KMS-11 (cell line): Measurements from ENCODE around the gene SMARCD3.

Experiments used
- H2AFZ ChIP-seq: fragments of 200-600 bp; sonication (generic); 2 replicates; pipeline ENCODE4 v1.6.1; 2016; ENCODE audit warnings: antibody characterized with exemption, mixed run types, low read depth
- H3K27ac ChIP-seq: fragments of 200-600 bp; sonication (generic); 2 replicates; pipeline ENCODE4 v1.6.1; 2016; ENCODE audit warnings: mild to moderate bottlenecking, mixed run types
- H3K27me3 ChIP-seq: fragments of 200-600 bp; sonication (generic); 2 replicates; pipeline ENCODE4 v1.6.1; 2017; ENCODE audit warnings: mild to moderate bottlenecking, low read depth, mixed run types, moderate library complexity; ENCODE audit not compliant: insufficient read depth
- H3K36me3 ChIP-seq: fragments of 200-600 bp; sonication (generic); 2 replicates; pipeline ENCODE4 v1.6.1; 2017; ENCODE audit warnings: mild to moderate bottlenecking, mixed run types; ENCODE audit not compliant: insufficient read depth
- H3K4me1 ChIP-seq: fragments of 200-600 bp; sonication (generic); 2 replicates; pipeline ENCODE4 v1.6.1; 2016; ENCODE audit warnings: mild to moderate bottlenecking, low read depth, mixed run types; ENCODE audit not compliant: poor library complexity, severe bottlenecking
- H3K4me2 ChIP-seq: fragments of 200-600 bp; sonication (generic); 2 replicates; pipeline ENCODE4 v1.7.0; 2016; ENCODE audit warnings: mild to moderate bottlenecking, mixed run types
- H3K4me3 ChIP-seq: fragments of 200-600 bp; sonication (generic); IDR thresholded peaks from 2 replicates; pipeline ENCODE4 v1.6.1; 2017; ENCODE audit warnings: low read depth, low read length, mixed read lengths; ENCODE audit not compliant: insufficient read depth
- H3K79me2 ChIP-seq: fragments of 200-600 bp; sonication (generic); 2 replicates; pipeline ENCODE4 v1.6.1; 2016; ENCODE audit warnings: low read depth, mixed run types; ENCODE audit not compliant: insufficient read depth
- H3K9ac ChIP-seq: fragments of 200-600 bp; sonication (generic); 2 replicates; pipeline ENCODE4 v1.6.1; 2016; ENCODE audit warnings: mild to moderate bottlenecking, mixed run types
- H4K20me1 ChIP-seq: fragments of 200-600 bp; sonication (generic); 2 replicates; pipeline ENCODE4 v1.6.1; 2016; ENCODE audit warnings: mild to moderate bottlenecking, mixed run types; ENCODE audit not compliant: insufficient read depth
- TF ChIP-seq, protein P1 (sequence below): fragments of 200-600 bp; sonication (generic); conservative IDR thresholded peaks from 2 replicates; pipeline ENCODE4 v1.6.1; 2017; ENCODE audit warnings: low read depth, mild to moderate bottlenecking, antibody characterized with exemption, low read length, moderate library complexity, mixed read lengths

The SMARCD3 gene

DNA sequence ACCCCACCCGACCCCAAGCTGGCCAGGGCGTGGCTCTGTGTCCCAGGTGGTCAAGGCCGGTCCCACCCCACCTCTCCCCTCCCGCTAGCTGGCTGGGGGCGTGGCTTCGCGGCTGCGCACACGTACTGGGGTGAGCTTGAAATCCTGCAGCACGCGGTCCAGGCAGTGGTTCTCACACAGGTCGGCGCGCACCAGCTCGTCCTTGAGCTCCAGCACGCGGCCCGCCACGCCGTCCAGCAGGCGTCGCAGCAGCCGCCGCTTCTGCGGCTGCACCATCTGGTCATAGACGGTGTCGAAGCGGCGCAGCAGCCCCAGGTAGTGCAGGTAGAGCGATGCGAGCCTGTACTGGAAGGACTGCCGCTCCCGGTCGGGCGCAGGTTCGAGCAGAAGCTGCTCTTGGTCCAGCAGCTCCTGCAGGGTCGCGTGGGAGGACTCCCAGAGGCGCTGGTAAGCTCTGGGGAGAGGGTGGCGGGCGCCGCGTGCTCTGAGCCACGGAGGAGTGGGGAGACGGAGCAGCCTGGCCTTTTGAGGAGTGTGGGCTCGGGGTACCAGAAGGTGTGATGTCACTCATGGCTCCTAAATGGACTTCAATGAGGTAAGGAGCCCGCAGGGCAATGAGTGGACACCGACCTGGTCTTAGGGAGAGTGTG is 44.0 kb downstream of the SMARCD3 start:
- Histone ChIP-seq H3K4me2 (no peak overlapping the region), H3K27me3 (peaks cover 82% of the 10 kb centered on the region)

DNA sequence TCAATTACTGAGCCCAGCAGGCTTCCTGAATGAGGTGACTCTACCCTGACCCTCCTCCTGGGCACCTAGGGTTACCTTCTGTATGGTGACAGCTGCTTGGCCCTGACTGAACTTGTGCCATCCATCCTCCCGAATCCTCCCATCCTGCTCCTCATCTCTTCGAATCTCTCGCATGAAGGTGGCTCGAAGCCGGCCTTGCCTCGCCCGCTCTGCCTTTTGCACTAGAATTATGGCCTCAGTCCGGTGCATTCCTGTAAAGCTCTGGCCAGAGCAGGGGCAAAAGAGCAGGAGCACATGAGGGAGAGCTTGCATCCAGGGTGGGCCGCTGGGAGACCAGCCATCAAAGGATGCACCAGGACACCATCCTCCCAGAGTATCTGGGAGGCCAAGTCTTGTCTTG is 45.7 kb downstream of the SMARCD3 start:
- Histone ChIP-seq H2AFZ (no peak overlapping the region), H3K27me3 (peaks cover 99% of the 10 kb centered on the region), H3K36me3 (no peaks in the 10 kb centered on the region), H3K27ac (no peak overlapping the region), H4K20me1 (no peaks in the 10 kb centered on the region), H3K4me2 (no peak overlapping the region), H3K79me2 (no peaks in the 10 kb centered on the region), H3K4me1 (no peaks in the 10 kb centered on the region), H3K4me3 (no peak overlapping the region), H3K9ac (no peak overlapping the region)
- TF ChIP-seq, protein P1, sequence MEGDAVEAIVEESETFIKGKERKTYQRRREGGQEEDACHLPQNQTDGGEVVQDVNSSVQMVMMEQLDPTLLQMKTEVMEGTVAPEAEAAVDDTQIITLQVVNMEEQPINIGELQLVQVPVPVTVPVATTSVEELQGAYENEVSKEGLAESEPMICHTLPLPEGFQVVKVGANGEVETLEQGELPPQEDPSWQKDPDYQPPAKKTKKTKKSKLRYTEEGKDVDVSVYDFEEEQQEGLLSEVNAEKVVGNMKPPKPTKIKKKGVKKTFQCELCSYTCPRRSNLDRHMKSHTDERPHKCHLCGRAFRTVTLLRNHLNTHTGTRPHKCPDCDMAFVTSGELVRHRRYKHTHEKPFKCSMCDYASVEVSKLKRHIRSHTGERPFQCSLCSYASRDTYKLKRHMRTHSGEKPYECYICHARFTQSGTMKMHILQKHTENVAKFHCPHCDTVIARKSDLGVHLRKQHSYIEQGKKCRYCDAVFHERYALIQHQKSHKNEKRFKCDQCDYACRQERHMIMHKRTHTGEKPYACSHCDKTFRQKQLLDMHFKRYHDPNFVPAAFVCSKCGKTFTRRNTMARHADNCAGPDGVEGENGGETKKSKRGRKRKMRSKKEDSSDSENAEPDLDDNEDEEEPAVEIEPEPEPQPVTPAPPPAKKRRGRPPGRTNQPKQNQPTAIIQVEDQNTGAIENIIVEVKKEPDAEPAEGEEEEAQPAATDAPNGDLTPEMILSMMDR = no peak

More for the DNA sequence above, 44.0 kb downstream of the SMARCD3 start:
- H3K27ac ChIP-seq = no peak overlapping the region
- H4K20me1 ChIP-seq = no peaks in the 10 kb centered on the region
- no peaks in the 10 kb centered on the region for H3K36me3 ChIP-seq
- H2AFZ ChIP-seq = no peak overlapping the region
- no peak overlapping the region for H3K9ac ChIP-seq
- no peaks in the 10 kb centered on the region for H3K4me1 ChIP-seq
- H3K4me3 ChIP-seq = no peak overlapping the region
- H3K79me2 ChIP-seq = no peaks in the 10 kb centered on the region
- TF ChIP-seq, protein P1 = no peak

DNA sequence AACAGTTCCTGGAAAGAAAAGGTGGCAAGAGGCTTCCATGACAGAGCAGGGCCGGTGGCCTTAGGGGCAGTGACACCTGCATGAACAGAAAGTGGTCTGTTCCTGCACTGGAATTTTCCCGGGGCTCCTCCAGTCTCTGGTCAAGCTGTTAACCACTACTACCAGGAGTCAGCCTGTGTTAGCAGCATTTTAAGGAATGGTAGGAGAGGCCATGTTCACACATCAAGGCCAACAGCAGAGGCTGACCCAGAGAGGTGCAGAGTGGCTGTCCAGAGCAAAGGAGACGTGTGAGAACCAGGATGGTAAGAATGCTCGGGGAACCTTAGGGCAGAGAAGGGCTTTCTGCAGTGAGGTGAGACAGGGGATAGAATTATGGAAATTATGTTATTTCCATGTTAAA is 46.7 kb downstream of the SMARCD3 start:
- Histone ChIP-seq H3K4me3 (no peak overlapping the region), H3K4me2 (no peak overlapping the region), H3K36me3 (no peaks in the 10 kb centered on the region), H3K27me3 (peaks cover 99% of the 10 kb centered on the region), H4K20me1 (no peaks in the 10 kb centered on the region), H3K9ac (no peak overlapping the region), H3K27ac (no peak overlapping the region), H3K79me2 (no peaks in the 10 kb centered on the region), H3K4me1 (no peaks in the 10 kb centered on the region), H2AFZ (no peak overlapping the region)
- TF ChIP-seq, protein P1 = no peak

- Histone ChIP-seq H3K4me3 (no peak overlapping the region), H3K27me3 (peaks cover 99% of the 10 kb centered on the region), H4K20me1 (no peaks in the 10 kb centered on the region), H2AFZ (no peak overlapping the region), H3K27ac (no peak overlapping the region), H3K36me3 (no peaks in the 10 kb centered on the region), H3K9ac (no peak overlapping the region), H3K4me2 (no peak overlapping the region), H3K4me1 (no peaks in the 10 kb centered on the region), H3K79me2 (no peaks in the 10 kb centered on the region)
- TF ChIP-seq, protein P1 = no peak
Measured at GRCh38 chr7:151201344-151201743, 47.1 kb downstream of the SMARCD3 start.
